Right ventricle myocardium inferior (tissue), 1 donor: ENCODE results near the gene AK4. TPM values are rescaled to one million over a fixed set of nuclear protein-coding genes. Genes with fewer than 3 reads are reported as not detected.
"Not testable (repeated sequence)": the region's sequence is repeated elsewhere in the genome, so short reads cannot be mapped to it uniquely, and the experiment has no call there.

ENCODE experiments used
- ATAC-seq: fragments of 200-7000 bp; cut with Tn5 transposase; one replicate; pipeline ENCODE4 v1.9.1; 2020; ENCODE audit warnings: mild to moderate bottlenecking, moderate library complexity
- DNase-seq: peaks from one replicate; pipeline ENCODE4 v3.0.0; 2021; ENCODE audit errors: missing footprints
- intact Hi-C: fragments of 100-400 bp; cut with DNase I; formaldehyde crosslinking; loops from one replicate; pipeline ENCODE4 v1.11.0; 2022
- total RNA-seq: library from RNA; stranded (reverse); fragmentation: NEBNext Ultra II Directional; extraction: Animal tissue kit (Norgen Biotek cat#: 25700); gene quantifications from one replicate; pipeline ENCODE4 v1.2.1, GENCODE V29; 2021
- donor health status: DM: no; HTN: yes; CAD: no; lungs with severe emphysema.

The AK4 gene
- total RNA-seq, 1 donor from 2014 or later, result 153 TPM

DNA sequence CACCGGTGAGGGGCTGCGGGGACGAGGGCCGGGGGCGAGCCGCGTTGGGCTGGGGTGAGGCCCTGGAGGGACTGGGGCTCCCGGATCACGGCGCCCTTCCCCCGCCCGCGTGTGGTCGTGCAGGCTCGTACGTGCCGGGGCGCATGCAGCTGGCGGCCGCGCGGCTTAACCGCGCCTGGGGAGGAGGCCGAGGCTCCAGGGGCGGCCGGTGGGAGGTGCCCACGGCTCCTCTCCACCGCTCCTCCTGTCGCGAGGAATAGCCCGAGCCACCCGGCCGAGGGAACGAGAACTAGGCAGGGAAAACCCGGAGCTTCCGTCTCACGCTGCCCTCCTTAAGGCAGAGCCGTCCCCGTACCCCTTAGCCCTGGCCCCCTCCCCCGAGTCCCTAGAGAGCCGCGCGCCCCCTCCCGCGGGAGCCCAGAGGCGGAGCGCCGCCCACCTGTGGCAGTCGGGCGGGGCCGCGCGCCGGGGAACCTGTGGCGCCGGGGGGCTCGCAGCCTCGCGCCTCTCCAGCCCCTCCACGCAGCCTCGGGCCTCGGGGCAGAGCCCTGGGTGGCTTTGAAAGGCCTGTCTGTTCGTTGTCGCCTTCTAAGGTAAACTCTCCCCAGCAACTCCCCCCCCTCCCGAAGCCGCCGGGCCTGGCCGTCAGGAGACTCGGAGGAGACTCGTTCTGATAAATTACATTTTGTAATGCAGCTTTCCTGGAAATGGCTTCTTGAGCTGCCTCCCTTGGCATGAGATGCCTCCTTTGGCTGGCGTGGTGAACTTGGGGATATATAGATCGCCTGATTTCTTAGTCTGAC, 746 bp downstream of the AK4 start:
- intact Hi-C loops, result loop anchor here (2.0 to 5.0 kb wide), 3 partner anchors 34 to 274 kb away; partner anchors contain the start of genes LEPR and LEPROT
- peak; percentile 78 for DNase-seq
- ATAC-seq, result peak; percentile 75

DNA sequence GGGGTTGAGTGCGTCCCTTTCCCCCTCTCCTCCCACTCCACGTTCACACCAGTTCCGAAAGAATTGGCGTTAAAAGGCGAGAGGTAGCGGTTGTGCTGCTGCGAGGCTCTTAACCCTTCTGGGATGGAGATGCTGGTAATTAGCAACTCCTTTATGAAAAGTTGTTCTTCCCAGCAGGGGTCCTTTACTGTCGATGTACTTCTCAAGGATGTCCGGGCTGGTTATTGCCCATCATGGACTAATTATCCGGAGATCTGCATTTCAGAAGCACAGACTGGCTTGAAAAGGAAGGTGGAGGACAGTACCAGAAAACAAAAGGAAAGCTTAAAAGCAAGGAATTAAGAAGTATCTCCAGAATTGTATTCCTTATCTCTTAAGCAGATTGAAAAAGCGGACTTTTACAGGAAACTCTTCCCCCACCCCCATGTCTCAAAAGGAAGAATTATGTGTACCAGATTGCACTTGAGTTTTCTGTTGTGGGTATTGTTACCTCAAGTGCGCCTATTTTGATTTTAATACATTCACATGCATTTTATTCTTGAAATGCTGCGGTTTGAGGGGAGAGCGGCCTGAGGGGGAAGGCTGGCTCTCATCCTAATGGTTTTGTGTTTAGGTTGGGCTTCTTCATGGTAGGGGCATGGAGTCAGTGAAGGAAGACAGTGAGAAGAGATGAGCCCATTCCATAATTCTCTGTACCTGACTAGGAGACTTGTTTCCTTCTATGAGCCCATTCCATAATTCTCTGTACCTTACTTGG, 1.5 kb downstream of the AK4 start:
- intact Hi-C loops, result loop anchor here (2.0 to 5.0 kb wide), 3 partner anchors 33 to 273 kb away; partner anchors contain the start of genes LEPR and LEPROT
- ATAC-seq (peak; percentile 9), DNase-seq (no peak)

DNA sequence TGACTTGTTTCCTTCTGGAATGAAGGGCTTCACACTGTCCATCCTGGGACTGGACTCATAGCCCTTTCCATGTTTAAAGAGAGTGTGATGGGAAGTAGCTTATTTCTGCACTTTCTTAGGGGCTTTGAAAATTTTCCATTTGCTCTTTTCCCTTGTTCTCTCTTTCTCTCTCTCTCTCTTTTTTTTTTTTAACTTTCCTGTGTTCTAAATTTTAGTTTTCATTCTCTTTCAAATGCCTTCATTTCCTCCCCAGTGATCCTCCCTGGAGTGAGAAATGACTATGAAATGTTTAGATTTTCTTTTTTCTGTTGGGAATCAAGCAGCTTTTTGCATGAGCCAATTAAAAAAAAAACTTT, 2.1 kb downstream of the AK4 start:
- intact Hi-C loops, result no loop called here
- no peak for ATAC-seq
- no peak for DNase-seq

DNA sequence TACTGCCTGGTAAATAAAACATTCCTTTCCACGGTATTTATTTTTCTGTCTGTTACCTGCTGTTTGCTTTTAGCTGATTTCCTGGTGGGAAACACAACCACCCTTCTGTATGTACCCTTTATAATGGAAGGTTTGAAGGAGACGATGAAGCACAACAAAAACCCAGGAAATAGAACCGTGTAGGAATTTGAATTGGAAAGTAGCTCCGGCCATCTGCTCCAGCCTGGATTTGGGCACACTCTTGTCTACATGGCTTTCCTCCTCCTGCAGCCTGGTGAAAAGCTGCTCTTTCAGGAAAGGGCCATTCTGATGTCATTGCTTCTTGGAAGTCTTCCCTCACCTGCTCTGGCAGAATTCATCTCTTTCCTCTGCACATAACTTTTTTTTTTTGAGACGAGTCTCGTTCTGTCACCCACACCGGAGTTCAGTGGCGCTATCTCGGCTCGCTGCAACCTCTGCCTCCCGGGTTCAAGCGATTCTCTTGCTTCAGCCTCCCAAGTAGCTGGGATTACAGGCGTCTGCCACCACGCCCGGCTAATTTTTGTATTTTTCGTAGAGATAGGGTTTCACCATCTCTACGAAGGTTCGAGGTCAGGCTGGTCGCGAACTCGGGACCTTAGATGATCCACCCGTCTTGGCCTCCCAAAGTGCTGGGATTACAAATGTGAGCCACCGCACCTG, 2.7 kb downstream of the AK4 start:
- intact Hi-C loops, result no loop called here
- DNase-seq (no peak), ATAC-seq (no peak)

DNA sequence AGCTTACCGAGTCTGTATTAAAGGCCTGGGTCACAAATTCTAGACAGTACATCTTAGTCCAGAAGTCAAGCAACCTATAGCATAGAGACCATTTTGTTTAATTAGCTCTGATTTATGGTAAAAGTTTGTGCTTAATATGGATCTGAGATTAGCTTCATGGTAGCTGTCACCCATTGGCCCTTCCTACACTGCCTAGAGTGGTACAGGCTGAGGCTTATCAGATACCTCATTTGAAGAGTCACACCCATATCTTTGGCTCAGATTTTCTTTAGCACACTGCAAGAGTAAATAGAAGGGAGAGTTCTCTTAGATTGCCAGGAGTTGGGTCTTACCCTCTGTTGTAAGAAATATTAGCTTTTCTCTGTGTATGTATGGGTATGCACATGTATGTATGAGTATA, 3.6 kb downstream of the AK4 start:
- ATAC-seq (no peak), DNase-seq (no peak)
- intact Hi-C loops, result no loop called here

DNA sequence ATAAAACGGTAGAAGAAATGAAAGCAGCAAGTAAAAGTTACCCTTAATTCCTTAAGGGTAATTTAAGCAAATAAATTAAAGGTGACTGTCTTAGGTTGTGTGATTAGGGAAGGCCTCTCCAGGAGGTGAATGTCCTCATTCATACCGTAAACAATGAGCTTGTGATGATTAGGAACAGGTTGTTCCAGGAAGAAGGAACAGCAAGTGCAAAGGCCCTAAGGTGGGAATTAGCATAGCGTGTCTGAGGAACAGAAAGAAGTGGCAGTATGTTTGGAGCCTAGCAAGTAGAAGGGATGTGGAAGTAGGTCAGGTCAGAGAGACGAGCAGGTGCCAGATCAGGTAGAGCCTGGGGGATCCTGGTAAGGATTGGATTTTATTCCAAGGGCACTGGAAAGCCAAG, 5.6 kb downstream of the AK4 start:
- ATAC-seq (no peak), DNase-seq (no peak)
- intact Hi-C loops, result no loop called here

DNA sequence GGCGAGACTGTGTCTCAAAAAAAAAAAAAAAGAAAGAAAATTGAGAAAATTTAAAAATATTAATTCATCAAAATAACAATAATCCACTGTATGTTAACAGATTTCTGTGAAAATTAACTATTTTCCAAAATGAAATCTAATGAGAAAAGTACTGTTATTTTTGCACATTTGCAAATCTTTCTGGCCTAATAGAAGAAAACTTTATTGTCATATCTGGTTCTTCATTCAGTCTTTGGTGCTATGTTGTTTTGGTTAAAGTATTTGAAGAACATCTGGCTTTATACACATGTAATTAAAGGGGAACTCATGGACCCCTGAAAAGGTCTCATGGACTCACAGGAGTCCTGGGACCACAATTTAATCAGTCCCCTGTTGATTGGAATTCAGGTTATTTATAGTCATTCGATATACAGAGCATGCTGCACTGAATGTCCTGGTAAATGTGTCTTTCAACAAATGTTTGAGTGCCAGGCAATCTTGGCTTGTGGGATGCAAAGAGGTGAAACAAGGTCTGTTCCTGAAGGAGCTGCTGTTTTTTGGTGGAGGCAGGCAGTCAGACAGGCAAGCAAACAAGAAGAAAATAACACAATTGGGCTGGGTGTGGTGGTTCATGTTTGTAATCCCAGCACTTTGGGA, 9.0 kb downstream of the AK4 start:
- intact Hi-C loops, result loop anchor here (1.0 kb wide), 1 partner anchor 18 kb away; no protein-coding TSS in a partner anchor
- DNase-seq (no peak), ATAC-seq (peak; percentile 74)

DNA sequence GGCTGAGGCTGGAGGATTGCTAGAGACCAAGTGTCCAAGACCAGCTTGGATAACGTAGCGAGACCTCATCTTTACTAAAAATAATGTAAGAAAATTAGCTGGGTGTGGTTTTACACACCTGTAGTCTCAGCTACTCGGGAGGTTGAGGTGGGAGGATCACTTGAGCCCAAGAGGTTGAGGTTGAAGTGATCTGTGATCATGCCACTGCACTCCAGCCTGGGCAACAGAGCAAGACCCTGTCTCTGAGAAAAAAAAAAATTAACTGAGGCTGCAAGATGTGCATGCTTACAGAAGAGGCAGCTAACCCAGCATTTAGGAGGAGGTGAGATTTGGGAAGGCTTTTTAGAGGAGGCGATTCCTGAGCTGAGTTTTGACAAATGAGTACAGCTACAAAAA, 9.5 kb downstream of the AK4 start:
- DNase-seq (no peak), ATAC-seq (no peak)
- intact Hi-C loops, result loop anchor here (1.0 kb wide), 1 partner anchor 18 kb away; no protein-coding TSS in a partner anchor

DNA sequence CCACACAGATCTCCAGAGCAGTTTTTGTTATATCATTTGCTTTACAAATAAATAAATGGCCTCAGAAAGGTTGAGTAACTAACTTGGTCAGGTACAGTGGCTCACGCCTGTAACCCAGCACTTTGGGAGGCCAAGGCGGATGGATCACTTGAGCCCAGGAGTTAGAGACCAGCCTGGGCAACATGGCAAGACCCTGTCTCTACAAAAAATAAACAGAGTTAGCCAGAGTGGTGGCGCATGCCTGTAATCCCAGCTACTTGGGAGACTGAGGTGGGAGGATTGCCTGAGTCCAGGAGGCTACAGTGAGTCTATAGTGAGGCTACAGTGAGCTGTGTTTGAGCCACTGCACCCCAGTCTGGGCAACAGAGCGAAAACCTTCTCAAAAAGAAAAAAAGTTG, 11.3 kb downstream of the AK4 start:
- DNase-seq, ATAC-seq, intact Hi-C loops: not testable (repeated sequence)

DNA sequence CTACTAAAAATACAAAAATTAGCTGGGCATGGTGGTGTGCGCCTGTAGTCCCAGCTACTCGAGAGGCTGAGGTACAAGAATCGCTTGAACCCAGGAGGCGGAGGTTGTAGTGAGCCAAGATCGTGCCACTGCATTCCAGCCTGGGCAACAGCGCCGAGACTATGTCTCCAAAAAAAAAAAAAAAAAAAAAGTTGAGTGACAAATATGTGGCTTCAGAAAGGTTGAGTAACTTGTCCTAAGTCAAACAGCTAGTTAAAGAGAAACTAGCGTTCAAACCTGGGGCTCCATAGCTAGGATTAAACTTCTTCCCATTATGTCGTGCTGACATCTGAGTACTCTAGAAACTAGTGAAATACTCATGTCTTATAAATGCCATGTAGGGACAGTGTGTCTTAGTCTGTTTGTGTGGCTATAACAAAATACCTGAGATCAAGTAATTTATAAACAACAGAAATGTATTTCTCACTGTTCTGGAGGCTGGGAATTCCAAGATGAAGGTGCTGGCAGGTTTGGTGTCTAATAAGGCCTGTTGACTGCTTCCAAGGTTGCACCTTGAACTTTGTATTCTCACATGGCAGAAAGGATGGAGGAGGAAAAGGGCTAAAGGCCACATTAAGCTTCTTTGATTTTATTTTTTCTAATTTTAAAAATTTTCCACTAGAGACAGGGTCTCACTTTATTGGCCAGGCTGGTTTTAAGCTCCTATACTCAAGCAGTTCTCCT, 12.0 kb downstream of the AK4 start:
- no peak for ATAC-seq
- intact Hi-C loops, result no loop called here
- DNase-seq, result no peak

DNA sequence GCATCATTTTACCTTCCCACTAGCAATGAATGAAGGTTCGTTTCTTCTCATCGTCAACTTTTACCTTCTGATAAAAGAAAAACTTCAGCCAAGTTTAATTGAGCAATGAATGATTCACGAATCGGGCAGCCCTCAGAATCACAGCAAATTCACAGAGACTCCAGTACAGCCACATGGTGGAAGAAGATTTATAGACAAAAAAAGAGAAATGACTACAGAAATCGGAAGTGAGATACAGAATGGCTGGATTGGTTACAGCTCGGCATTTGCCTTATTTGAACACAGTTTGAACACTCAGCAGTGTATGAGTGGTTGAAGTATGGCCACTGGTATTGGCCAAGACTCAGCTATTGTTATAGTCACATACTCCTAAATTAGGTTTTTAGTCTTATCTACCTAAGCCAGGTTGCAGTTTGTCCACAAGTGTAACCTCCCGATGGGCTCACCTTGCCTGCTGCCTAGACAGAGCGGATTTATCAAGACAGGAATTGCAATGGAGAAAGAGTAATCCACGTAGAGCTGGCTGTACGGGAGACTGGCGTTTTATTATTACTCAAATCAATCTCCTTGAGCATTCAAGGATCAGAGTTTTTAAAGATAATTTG, 15.3 kb downstream of the AK4 start:
- ATAC-seq (no peak), DNase-seq (no peak)
- intact Hi-C loops, result no loop called here

DNA sequence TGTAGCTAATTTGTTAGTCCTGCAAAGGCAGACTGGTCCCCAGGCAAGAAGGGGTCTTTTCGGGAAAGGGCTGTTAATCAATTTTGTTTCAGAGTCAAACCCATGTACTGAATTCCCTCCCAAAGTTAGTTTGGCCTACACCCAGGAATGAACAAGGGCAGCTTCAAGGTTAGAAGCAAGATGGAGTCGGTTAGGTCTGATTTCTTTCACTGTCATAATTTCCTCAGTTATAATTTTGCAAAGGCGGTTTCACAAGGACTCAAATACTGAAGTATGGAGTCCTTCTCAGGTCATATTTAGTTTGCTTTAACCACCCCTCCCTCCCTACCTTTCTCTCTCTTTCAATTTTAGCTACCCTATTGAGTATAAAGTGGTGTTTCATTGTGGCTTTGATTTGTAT, 16.1 kb downstream of the AK4 start:
- intact Hi-C loops, DNase-seq, ATAC-seq: not testable (repeated sequence)

DNA sequence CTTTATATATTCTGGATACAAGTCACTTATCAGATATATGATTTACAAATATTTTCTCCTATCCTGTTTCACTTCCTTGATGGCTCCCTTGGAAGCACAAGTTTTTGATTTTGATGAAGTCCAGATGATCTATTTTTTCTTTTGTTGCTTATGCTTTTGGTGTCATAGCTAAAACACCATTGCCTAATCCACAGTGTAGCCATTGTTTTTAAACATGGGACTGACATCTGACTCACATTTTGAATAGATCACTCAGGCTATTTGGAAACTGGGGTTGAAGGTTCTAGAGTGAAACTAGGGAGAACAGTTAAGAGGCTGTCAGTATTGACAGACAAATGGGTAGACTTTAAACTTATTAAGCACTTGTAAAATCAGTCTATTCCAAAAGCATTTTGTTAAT, 16.6 kb downstream of the AK4 start:
- DNase-seq (no peak), ATAC-seq (no peak)
- intact Hi-C loops, result no loop called here

DNA sequence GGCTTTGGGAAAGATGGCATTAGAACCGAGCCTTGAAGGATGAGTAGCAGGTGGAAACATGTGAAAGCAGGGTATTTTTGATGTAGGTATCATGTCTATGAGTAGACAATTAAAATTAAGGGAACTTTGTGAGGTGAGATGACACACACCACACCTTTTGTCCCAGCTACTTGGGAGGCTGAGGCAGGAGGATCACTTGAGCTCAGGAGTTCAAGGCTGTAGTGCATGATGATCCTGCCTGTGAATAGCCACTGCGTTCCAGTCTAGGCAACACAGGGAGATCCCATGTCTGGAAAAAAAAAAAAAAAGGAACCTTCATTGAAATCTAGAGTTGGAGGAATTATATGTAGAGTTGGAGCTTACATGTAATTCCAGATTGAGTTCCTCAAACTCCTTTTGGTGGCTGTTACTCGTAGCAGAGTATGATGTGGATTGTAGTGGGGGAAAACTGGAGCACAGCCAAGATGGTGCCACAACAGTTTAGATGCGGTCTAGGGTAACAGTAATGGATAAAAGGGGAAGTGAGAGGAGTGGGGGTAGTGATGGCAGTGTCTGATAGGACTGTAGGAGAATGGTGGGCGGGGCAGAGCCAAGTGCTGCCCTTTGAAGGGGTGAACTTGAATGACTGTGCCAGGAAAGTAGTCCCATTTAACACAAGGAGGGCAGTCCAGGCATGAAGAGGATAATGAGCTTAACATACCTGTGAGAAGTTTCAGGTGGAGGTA, 17.4 kb downstream of the AK4 start:
- ATAC-seq (no peak), DNase-seq (no peak)
- intact Hi-C loops, result no loop called here

DNA sequence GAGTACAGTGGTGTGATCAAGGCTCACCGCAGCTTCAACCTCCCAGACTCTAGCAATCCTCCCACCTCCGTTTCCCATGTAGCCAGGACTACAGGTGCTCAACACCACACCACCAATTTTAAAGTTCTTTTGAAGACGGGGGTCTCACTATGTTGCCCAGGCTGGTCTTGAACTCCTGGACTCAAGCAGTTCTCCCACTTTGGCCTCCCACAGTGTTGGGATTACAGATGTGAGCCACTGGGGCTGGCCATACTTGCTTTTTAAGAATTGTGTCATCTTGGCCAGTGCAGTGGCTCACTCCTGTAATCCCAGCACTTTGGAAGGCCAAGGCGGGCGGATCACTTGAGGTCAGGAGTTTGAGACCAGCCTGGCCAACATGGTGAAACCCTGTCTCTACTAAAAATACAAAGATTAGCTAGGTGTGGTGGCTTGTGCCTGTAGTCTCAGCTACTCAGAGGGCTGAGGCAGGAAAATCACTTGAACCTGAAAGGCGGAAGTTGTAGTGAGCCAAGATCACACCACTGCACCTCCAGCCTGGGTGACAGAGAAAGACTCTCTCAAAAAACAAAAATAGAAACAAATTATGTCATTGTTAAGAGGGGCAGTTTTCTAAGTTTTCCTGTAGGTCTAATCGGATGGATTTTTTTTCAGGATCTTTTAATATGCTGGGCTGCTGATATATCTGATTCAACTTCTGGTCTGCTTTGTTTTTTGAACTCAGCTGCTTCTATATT, 18.7 kb downstream of the AK4 start:
- intact Hi-C loops, result loop anchor here (1.0 kb wide), 1 partner anchor 10 kb away; no protein-coding TSS in a partner anchor
- DNase-seq (no peak), ATAC-seq (no peak)

DNA sequence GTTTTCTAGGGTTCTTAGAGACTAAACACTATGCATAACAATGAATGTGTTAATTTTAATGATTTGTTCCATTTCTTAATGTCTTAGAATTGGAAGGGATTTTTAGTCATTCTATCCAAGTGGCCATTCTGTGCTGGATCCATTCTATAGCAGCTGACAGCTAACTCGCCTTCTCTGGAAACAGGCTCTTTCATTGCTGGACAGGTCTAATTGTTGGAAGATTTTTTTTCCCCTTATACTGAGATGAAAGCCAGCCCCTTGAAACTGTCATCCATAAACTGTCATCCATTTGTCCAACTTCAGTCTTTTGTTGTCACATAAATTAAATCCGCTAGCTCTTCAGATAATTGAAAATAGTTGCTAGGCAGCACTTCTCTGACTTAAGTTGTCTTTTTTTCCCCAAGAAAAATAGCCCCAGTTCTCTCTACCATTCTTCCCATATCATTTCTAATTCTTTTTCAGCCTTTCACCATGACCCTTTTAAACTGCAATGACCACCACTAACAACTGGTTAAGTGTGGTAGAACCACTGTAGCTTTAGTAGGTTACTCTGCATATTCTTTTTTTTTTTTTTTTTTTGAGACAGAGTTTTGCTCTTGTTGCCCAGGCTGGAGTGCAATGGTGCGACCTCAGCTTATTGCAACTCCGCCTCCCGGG, 19.7 kb downstream of the AK4 start:
- intact Hi-C loops, result loop anchor here (1.0 kb wide), 1 partner anchor 9 kb away; no protein-coding TSS in a partner anchor
- no peak for ATAC-seq
- no peak for DNase-seq
